Upper lobe of left lung (tissue), 6 donors: Measurements from ENCODE around the gene DGCR2. TPM values are rescaled to one million over a fixed set of nuclear protein-coding genes. Genes with fewer than 3 reads are reported as not detected.

ENCODE experiments used
- ATAC-seq, 2 donors: fragments of 200-7000 bp; cut with Tn5 transposase; one replicate each; pipeline ENCODE4 v1.9.1; 2022; ENCODE audit warnings: mild to moderate bottlenecking in 2 of 2, moderate library complexity in 2 of 2; ENCODE audit not compliant: low FRiP score in 2 of 2
- DNase-seq, 2 donors: peaks; one replicate each; pipeline ENCODE4 v3.0.0-alpha.2; 2019 to 2020
- H3K27ac ChIP-seq, 4 donors: fragments of 200-600 bp; sonication (generic); one replicate each; pipeline ENCODE4 v1.5.1; 2016 to 2019
- H3K27me3 ChIP-seq, 4 donors: fragments of 200-600 bp; sonication (generic); one replicate each; pipeline ENCODE4 v1.5.1; 2017 to 2019
- H3K36me3 ChIP-seq, 4 donors: fragments of 200-600 bp; sonication (generic); one replicate each; pipeline ENCODE4 v1.5.1; 2016 to 2019
- H3K4me1 ChIP-seq, 4 donors: fragments of 200-600 bp; sonication (generic); one replicate each; pipeline ENCODE4 v1.5.1; 2018 to 2019
- H3K4me3 ChIP-seq, 4 donors: fragments of 200-600 bp; sonication (generic); one replicate each; pipeline ENCODE4 v1.5.1; 2017 to 2019; ENCODE audit warnings: mild to moderate bottlenecking in 2 of 4, moderate library complexity in 1 of 4
- H3K9me3 ChIP-seq, 4 donors: fragments of 200-600 bp; sonication (generic); one replicate each; pipeline ENCODE4 v1.5.1; 2018 to 2019
- EP300 ChIP-seq, 4 donors: sonication (generic); formaldehyde crosslinking; IDR thresholded peaks; one replicate each; pipeline ENCODE4 v1.5.1; 2017; ENCODE audit warnings: antibody characterized with exemption in 4 of 4, control low read depth in 2 of 4
- POLR2A ChIP-seq, 4 donors: fragments of 450-650 bp; IDR thresholded peaks; one replicate each; pipeline ENCODE4 v1.5.1; 2016 to 2017; ENCODE audit warnings: antibody characterized with exemption in 4 of 4, mild to moderate bottlenecking in 2 of 4
- POLR2AphosphoS5 ChIP-seq, 2 donors: sonication (generic); formaldehyde crosslinking; IDR thresholded peaks; one replicate each; pipeline ENCODE4 v1.5.1; 2017; ENCODE audit warnings: antibody characterized with exemption in 2 of 2
- WGBS, 2 donors: methylation state at CpG; one replicate each; pipeline ENCODE4 v1.1.5; 2017 to 2018; 5-methylcytosine and 5-hydroxymethylcytosine counted together
- total RNA-seq, 6 donors: library from RNA; depleted of rRNA in 4 of 6; stranded (reverse); fragments of >200 nt in 4 of 6; gene quantifications; one replicate each; pipeline versions ENCODE4 v1.1.0 to v1.2.1, GENCODE V29; 2016 to 2021
- TF ChIP-seq, protein P1 (sequence below), 6 experiments: fragments of 450-650 bp in 4 of 6; fragments of 200-600 bp in 2 of 6; sonication (generic) in 2 of 6; IDR thresholded peaks; one replicate each; pipeline ENCODE4 v1.5.1; 2016 to 2019; ENCODE audit warnings: antibody characterized with exemption in 6 of 6
- donor health status: DM: no; HTN: no; CAD: no; lungs with moderate emphysema.
- donor health status: DM: no; HTN: yes; CAD: no; lungs with severe emphysema.

Gene DGCR2
- total RNA-seq, 6 donors from 2014 or later: 65.9 to 101 (median 89.9) TPM

DNA sequence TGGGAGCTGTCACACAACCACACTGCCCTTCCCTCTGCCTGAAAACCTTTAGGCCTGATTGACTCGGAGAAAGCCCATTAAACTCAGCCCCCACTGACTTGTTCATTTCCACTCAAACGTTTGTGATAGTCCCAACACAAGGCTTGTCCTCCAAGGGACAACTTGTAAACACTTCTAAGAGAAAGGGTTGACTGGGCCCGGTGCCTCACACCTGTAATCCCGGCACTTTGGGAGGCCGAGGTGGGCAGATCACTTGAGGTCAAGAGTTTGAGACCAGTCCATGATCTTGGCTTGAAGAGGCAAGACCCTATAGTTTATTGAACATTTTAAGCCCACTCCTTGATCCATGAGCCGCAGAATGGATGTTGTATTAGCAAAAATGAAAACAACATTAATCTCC is 122.8 kb downstream of the DGCR2 start:
- Histone ChIP-seq H3K27ac (no peak overlapping the region), H3K36me3 (no peaks in the 10 kb centered on the region), H3K9me3 (no peaks in the 10 kb centered on the region), H3K27me3 (no peaks in the 10 kb centered on the region), H3K4me3 (no peak overlapping the region), H3K4me1 (no peaks in the 10 kb centered on the region)
- DNase-seq (no peak), ATAC-seq (no peak)
- WGBS, 2 donors: 82 to 84% methylated on average over 6 of the region's 6 CpGs
- TF ChIP-seq, protein P1, sequence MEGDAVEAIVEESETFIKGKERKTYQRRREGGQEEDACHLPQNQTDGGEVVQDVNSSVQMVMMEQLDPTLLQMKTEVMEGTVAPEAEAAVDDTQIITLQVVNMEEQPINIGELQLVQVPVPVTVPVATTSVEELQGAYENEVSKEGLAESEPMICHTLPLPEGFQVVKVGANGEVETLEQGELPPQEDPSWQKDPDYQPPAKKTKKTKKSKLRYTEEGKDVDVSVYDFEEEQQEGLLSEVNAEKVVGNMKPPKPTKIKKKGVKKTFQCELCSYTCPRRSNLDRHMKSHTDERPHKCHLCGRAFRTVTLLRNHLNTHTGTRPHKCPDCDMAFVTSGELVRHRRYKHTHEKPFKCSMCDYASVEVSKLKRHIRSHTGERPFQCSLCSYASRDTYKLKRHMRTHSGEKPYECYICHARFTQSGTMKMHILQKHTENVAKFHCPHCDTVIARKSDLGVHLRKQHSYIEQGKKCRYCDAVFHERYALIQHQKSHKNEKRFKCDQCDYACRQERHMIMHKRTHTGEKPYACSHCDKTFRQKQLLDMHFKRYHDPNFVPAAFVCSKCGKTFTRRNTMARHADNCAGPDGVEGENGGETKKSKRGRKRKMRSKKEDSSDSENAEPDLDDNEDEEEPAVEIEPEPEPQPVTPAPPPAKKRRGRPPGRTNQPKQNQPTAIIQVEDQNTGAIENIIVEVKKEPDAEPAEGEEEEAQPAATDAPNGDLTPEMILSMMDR (IDR thresholded peaks at IDR 0.05): no peak
- TF ChIP-seq EP300 (IDR thresholded peaks at IDR 0.05): no peak
- no peak for TF ChIP-seq POLR2AphosphoS5 (IDR thresholded peaks at IDR 0.05)
- no peak for TF ChIP-seq POLR2A (IDR thresholded peaks at IDR 0.05)

DNA sequence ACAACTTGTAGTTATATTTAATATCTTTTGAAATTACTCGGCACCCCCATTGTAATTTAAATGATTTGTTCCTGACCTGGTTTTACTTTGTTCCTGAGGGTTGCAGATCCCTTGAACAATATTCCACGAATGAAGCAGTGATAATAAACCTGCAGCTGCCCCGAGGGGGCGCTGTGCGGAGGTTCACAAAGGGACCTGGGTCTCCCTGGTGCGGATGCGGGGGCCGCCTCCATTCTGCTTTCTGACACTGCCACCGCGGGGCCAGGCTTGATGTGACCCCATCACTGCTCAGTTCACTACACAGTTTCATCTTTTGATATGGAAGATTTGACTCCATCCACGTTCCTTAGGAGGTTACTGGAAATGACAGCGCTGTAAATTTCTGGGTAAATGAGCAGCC is 123.2 kb downstream of the DGCR2 start:
- H3K27me3 ChIP-seq: no peaks in the 10 kb centered on the region
- no peaks in the 10 kb centered on the region for H3K9me3 ChIP-seq
- WGBS, 2 donors: 31 to 40% methylated on average over 12 of the region's 12 CpGs
- no peak for TF ChIP-seq POLR2A (IDR thresholded peaks at IDR 0.05)
- DNase-seq (no peak), ATAC-seq (no peak)
- no peak overlapping the region for H3K27ac ChIP-seq
- no peaks in the 10 kb centered on the region for H3K36me3 ChIP-seq
- H3K4me1 ChIP-seq: no peaks in the 10 kb centered on the region
- no peak overlapping the region for H3K4me3 ChIP-seq

DNA sequence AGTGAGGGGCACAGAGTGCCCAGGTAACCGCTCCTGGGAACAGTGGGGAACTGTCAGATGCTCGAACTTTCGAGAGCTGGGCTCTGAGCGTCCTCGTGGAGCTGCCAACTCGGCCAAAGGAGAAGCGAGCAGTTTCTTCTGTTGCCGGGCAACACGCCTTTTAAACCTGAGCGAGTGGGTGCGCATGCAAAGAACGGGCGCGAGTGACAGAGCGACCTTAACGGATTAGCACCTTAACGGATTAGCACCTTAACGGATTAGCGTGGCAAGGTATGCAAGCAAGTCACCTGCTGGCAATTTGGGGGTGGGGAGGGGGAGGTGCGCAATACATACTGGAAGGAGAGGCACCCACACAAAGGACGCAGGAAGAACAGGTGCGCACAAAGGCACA is 124.3 kb downstream of the DGCR2 start:
- DNase-seq (peak in 1 of 2 donors; percentile 29), ATAC-seq (no peak)
- H3K27me3 ChIP-seq: no peaks in the 10 kb centered on the region
- no peaks in the 10 kb centered on the region for H3K9me3 ChIP-seq
- H3K36me3 ChIP-seq: no peaks in the 10 kb centered on the region
- WGBS, 2 donors: 34% methylated on average over 6 to 22 of the region's 22 CpGs
- no peak overlapping the region for H3K4me3 ChIP-seq
- no peaks in the 10 kb centered on the region for H3K4me1 ChIP-seq
- no peak overlapping the region for H3K27ac ChIP-seq
- TF ChIP-seq EP300 (IDR thresholded peaks at IDR 0.05): no peak
- no peak for TF ChIP-seq POLR2AphosphoS5 (IDR thresholded peaks at IDR 0.05)
- TF ChIP-seq POLR2A (IDR thresholded peaks at IDR 0.05): no peak
- TF ChIP-seq, protein P1 (IDR thresholded peaks at IDR 0.05): no peak

DNA sequence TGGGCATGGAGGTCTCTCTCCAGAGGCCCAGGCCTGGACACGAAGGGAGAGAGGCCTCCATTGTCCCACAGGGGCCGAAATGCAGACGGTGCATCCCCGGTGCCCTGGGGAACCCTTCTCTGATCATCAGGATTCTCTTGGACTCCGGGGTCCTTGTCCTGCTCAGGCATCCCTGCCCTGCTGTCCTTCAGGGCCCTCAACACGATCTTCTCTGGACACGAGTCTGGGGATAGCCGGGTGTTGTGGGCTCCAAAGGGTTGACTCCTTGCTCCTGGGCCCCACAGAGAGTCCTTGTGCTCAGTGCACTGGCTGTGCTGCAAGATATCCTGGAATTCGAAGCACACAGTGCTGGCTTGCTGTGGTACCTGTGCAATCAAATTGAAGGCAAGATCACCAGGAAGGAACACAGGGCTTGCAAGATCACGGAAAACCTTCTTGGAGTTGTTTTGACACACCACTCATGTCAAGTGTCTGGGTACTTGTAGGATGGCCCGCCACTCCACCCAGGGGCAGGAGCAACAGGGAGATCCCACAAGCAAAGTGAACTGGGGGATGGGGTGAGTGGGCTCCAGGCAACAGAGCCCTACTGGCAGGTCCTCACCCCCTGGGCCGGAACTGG is 124.8 kb downstream of the DGCR2 start:
- Histone ChIP-seq H3K4me3 (no peak overlapping the region), H3K27me3 (no peaks in the 10 kb centered on the region), H3K4me1 (no peaks in the 10 kb centered on the region), H3K27ac (no peak overlapping the region), H3K36me3 (no peaks in the 10 kb centered on the region), H3K9me3 (no peaks in the 10 kb centered on the region)
- no peak for TF ChIP-seq POLR2A (IDR thresholded peaks at IDR 0.05)
- TF ChIP-seq POLR2AphosphoS5 (IDR thresholded peaks at IDR 0.05): no peak
- TF ChIP-seq EP300 (IDR thresholded peaks at IDR 0.05): no peak
- TF ChIP-seq, protein P1 (IDR thresholded peaks at IDR 0.05): no peak
- DNase-seq: peak in 1 of 2 donors; percentile 29
- WGBS, 2 donors: 80 to 88% methylated on average over 3 to 12 of the region's 12 CpGs
- ATAC-seq: no peak

DNA sequence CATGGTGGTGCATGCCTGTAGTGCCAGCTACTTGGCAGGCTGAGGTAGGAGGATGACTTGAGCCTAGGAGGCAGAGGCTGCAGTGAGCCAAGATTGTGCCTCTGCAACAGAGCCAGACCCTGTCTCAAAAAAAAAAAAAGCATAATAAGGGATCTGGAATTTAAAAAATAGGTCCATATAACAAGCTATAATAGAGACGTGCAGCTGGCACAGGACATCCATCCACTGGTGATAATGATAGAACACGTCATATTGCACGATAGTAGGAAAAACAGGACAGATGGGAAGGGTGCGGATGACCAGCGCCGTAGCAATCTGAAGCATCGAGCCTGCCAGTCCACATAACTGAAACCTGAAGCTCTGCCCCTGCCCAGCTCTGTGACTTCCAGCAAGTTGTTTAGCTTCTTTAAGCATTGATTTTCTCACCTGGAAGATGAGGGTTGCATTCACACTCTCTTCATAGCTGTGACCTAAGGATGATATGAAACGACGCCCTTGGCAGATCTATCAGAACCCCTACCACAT is 125.8 kb downstream of the DGCR2 start:
- WGBS, 2 donors: 80 to 82% methylated on average over 9 of the region's 9 CpGs
- no peak for ATAC-seq
- Histone ChIP-seq H3K27me3 (no peaks in the 10 kb centered on the region), H3K4me1 (no peaks in the 10 kb centered on the region), H3K27ac (no peak overlapping the region), H3K9me3 (no peaks in the 10 kb centered on the region), H3K4me3 (no peak overlapping the region), H3K36me3 (no peaks in the 10 kb centered on the region)
- no peak for TF ChIP-seq POLR2A (IDR thresholded peaks at IDR 0.05)
- TF ChIP-seq, protein P1 (IDR thresholded peaks at IDR 0.05): no peak
- no peak for TF ChIP-seq POLR2AphosphoS5 (IDR thresholded peaks at IDR 0.05)
- no peak for TF ChIP-seq EP300 (IDR thresholded peaks at IDR 0.05)
- DNase-seq: no peak
